ENCODE measurements around the gene GRIPAP1.

Gene GRIPAP1

DNA sequence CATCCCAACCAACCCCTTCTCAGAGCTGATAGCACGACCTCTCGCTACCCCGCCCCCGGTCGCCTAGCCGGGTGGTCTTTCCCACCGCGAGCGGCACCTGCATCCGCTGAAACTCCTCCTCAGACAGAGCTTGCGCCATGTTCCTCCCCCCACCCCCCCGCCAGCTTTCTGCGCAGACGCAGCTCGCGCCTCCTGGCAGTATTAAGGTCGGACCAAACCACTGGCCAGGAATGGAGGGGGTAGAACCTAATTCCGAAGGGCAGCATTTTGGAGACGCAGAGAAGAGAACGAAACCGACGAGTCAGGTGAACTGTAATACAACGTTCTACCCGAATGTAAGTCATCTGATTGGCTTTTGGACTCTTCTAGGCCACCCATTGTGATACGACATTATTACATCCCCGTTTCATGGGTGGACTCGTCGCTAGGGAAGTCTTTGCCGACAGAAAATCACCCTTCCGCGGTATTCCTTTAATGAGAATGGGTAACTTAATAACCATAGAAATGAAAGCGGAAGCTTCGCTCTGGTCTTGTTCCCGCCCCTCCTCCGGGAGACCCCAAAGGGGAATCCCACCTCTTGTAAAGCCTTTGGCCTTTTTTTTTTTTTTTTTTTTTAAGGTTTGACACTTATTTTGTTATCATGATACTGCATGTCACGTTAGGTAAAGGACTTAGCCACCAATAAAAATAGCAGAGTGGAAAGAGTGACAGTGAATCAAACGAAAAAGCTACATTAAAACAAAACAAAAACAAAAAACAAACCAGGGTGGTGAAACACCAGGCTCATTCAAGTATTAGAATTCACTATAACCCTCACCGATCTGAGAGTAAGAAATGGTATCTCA is at the start of gene GRIPAP1:
Gene GRIPAP1 (minus strand): TSS at position 174 of the 845 bp plus-strand sequence. CDS start 35 bp downstream, at position 139.
- peak; percentile 90 for DNase-seq (ENCODE audit: low read depth)
- H3K4me3 ChIP-seq (ENCODE audit: control insufficient read depth, low read depth, low read length): peak within 1 kb of the TSS; percentile 81
- TF ChIP-seq CTCF (conservative IDR thresholded peaks at IDR 0.05; ENCODE audit: control insufficient read depth, insufficient read depth, low read depth, low read length): no peak

GRCh38 chrX:49043987-49044281 is 41.9 kb upstream of the GRIPAP1 start:
- H3K4me3 ChIP-seq (ENCODE audit: control insufficient read depth, low read depth, low read length): peak overlapping the region; percentile 29
- DNase-seq (ENCODE audit: low read depth): no peak
- no peak for TF ChIP-seq CTCF (conservative IDR thresholded peaks at IDR 0.05; ENCODE audit: control insufficient read depth, insufficient read depth, low read depth, low read length)

- DNase-seq (ENCODE audit: low read depth): peak; percentile 98
Measured at GRCh38 chrX:49043220-49043986, 41.3 kb upstream of the GRIPAP1 start, which contains the start of gene TFE3. TSS of gene TFE3 (minus strand) at chrX:49043357. CDS start at chrX:49043226, 131 bp downstream.

DNA sequence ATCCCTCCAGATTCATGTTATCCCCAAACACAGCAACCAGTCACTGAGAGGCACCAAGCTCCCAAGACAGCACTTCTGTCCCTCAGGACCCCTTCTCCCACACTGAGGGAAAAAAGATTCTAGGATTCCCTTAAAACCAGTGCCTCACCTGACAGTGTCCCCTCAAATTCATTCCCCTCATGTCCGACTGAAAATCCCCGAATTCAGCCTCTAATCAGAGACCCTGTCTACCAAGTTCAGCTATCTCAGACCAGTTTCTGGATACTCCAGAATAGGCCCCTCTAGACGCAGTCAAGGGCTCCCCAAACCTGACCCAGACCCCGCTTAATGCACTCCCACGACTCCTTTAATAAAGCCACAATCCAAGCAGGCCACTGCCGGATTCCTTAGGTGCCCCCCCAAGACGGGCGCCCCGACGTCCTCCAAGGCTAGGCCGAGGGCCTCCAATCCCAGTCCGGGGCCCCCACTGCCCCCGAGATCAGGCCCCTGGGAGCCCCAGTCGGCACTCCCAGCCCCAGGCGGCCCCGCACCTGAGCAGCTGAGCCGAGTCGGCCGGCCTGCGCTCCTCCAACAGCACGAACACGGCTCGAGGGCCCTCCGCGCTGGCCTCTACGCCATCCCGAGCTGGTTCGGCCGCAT is 40.6 kb upstream of the GRIPAP1 start:
- no peak for TF ChIP-seq CTCF (conservative IDR thresholded peaks at IDR 0.05; ENCODE audit: control insufficient read depth, insufficient read depth, low read depth, low read length)
- DNase-seq (ENCODE audit: low read depth): no peak
- peak overlapping the region; percentile 77 for H3K4me3 ChIP-seq (ENCODE audit: control insufficient read depth, low read depth, low read length)

More at GRCh38 chrX:49043220-49043986, 41.3 kb upstream of the GRIPAP1 start, which contains the start of gene TFE3:
- TF ChIP-seq CTCF (conservative IDR thresholded peaks at IDR 0.05; ENCODE audit: control insufficient read depth, insufficient read depth, low read depth, low read length): peak; percentile 43
- peak within 1 kb of the TSS; percentile 77 for H3K4me3 ChIP-seq (ENCODE audit: control insufficient read depth, low read depth, low read length)

GRCh38 chrX:49041744-49042580 is 39.9 kb upstream of the GRIPAP1 start:
- TF ChIP-seq CTCF (conservative IDR thresholded peaks at IDR 0.05; ENCODE audit: control insufficient read depth, insufficient read depth, low read depth, low read length): no peak
- DNase-seq (ENCODE audit: low read depth): peak; percentile 68
- H3K4me3 ChIP-seq (ENCODE audit: control insufficient read depth, low read depth, low read length): peak overlapping the region; percentile 77
